Measurements from ENCODE around the gene MPRIP. TPM values are rescaled to one million over a fixed set of nuclear protein-coding genes. Genes with fewer than 3 reads are reported as not detected.

The MPRIP gene
- total RNA-seq, 4 donors from 2014 or later: 65.7 to 168 (median 147) TPM

DNA sequence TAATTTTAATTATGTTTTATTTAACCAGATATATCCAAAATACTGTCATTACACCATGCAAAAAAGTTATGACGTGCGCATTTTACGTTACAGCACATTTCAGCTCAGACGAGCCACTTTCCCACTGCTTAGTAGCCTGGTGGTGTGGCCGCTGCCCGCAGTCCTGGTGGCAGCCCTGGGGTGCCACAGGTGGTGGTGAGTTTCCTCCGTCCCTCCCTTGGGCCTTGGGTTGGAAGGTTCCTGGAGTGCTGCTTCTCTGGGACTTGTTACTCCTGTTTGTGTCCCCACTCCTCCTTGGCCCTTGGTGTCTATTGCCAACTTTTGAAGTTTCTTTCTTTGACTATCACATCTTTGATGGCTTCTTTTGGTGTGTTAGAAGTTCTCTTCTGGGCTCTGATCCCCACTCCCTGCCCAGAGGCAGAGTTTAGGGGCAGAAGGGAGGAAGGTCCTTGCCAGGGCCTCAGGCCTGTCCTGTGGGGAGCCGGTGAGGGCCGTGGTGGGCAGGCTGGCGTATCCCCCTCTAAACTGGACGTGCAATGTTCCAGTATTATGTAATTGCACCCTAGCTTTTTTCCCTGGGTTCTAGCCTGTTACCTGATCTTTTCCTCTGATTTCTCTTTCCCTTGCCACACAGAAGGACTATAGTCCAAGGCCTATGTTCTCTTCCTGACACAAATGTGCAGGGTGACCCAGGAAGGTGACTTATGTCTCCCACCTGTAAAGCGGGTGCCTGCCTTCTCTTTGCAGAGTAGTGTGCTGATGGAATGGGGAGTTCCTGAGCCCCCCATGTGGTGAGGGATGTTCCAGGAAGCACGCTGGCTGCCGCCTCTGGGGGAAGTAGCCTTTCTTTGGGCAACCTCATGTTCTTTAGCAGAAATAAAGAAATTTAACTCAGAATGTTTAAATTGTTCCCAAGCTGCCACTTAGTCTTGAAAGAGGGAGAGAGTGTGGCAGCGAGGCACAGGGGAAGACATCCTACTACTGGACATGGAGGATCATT is 8.4 kb downstream of the MPRIP start:
- no peaks in the 10 kb centered on the region for H3K9me3 ChIP-seq
- no peaks in the 10 kb centered on the region for H3K27me3 ChIP-seq
- no peaks in the 10 kb centered on the region for H3K36me3 ChIP-seq
- no peak overlapping the region for H3K4me3 ChIP-seq
- peaks cover 41 to 100% (median 57%) of the 10 kb centered on the region in 3 donors for H3K4me1 ChIP-seq
- DNase-seq: no peak
- WGBS, 2 donors: 87 to 88% methylated on average over 11 to 13 of the region's 15 CpGs
- intact Hi-C loops (cut with DNase I): no loop called here
- peak overlapping the region in 3 of 4 donors; percentile 75 to 83 (median 78) for H3K27ac ChIP-seq
- TF ChIP-seq POLR2A (IDR thresholded peaks at IDR 0.05): no peak
- TF ChIP-seq, protein P1, sequence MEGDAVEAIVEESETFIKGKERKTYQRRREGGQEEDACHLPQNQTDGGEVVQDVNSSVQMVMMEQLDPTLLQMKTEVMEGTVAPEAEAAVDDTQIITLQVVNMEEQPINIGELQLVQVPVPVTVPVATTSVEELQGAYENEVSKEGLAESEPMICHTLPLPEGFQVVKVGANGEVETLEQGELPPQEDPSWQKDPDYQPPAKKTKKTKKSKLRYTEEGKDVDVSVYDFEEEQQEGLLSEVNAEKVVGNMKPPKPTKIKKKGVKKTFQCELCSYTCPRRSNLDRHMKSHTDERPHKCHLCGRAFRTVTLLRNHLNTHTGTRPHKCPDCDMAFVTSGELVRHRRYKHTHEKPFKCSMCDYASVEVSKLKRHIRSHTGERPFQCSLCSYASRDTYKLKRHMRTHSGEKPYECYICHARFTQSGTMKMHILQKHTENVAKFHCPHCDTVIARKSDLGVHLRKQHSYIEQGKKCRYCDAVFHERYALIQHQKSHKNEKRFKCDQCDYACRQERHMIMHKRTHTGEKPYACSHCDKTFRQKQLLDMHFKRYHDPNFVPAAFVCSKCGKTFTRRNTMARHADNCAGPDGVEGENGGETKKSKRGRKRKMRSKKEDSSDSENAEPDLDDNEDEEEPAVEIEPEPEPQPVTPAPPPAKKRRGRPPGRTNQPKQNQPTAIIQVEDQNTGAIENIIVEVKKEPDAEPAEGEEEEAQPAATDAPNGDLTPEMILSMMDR (IDR thresholded peaks at IDR 0.05): no peak

DNA sequence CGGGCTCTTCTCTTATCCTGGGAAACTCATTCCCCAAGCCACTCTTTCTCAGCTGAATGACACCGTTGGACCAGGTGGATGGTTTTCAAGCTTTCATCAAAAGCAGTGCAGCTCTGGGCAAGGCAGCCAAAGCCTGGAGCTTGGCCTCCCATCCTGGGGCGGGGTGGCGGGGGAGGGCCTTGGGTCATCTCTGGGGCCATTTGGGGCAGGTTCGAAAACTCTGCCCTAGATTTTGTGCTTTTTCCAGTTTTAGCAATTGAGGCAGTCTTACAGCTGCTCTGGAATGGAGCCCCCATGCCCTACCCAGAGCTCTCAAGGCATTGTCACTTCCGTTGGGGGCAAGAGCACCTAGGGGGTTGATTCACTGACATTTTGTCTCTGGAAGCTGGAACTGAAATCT is 9.1 kb downstream of the MPRIP start:
- no peaks in the 10 kb centered on the region for H3K36me3 ChIP-seq
- peak overlapping the region; percentile 65 to 83 (median 76) for H3K27ac ChIP-seq
- no peak for TF ChIP-seq POLR2A (IDR thresholded peaks at IDR 0.05)
- TF ChIP-seq, protein P1 (IDR thresholded peaks at IDR 0.05): no peak
- DNase-seq: no peak
- H3K4me1 ChIP-seq: peaks cover 48 to 100% (median 61%) of the 10 kb centered on the region in 3 donors
- intact Hi-C loops (cut with DNase I): no loop called here
- H3K27me3 ChIP-seq: no peaks in the 10 kb centered on the region
- no peaks in the 10 kb centered on the region for H3K9me3 ChIP-seq
- H3K4me3 ChIP-seq: no peak overlapping the region
- WGBS, 2 donors: 58 to 78% methylated on average over 2 to 4 of the region's 6 CpGs

DNA sequence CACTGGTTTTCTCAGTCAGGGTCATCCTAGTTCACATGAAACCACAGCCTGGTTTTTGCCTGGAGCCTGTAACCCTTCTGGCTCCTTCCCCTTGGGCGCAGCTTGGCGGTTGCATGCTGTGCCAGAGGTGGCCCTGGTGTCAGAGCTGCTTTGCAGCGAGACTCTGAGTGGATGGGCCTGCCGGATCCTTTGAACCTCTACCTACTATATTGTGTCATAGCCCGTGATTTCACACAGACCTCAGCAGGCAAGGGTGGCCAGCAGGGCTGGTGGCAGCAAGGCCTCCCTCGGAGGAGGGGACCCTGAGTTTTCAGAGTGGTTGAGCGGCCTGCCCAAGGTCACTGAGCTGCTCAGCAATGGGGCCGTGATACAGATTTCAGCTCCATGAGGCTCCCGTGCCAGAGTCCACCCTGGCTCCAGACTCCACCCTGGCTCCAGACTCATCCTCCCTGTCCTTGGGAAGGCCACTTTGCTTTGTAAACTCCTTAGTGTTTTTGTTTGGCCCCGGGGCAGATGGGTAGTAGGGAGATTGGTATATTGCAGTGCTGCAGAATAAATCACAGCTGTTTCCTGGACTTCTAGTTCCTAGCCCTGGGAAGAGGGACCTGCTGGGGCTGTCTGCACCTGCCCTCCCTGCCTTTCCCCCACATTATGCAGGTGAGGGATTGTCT is 9.7 kb downstream of the MPRIP start:
- TF ChIP-seq POLR2A (IDR thresholded peaks at IDR 0.05): no peak
- TF ChIP-seq, protein P1 (IDR thresholded peaks at IDR 0.05): no peak
- peaks cover 53 to 100% (median 65%) of the 10 kb centered on the region in 3 donors for H3K4me1 ChIP-seq
- H3K36me3 ChIP-seq: no peaks in the 10 kb centered on the region
- peak overlapping the region; percentile 65 to 83 (median 76) for H3K27ac ChIP-seq
- intact Hi-C loops (cut with DNase I): no loop called here
- H3K4me3 ChIP-seq: no peak overlapping the region
- WGBS, 2 donors: 50% methylated on average over 2 to 5 of the region's 10 CpGs
- no peak for DNase-seq
- H3K27me3 ChIP-seq: no peaks in the 10 kb centered on the region
- H3K9me3 ChIP-seq: no peaks in the 10 kb centered on the region

DNA sequence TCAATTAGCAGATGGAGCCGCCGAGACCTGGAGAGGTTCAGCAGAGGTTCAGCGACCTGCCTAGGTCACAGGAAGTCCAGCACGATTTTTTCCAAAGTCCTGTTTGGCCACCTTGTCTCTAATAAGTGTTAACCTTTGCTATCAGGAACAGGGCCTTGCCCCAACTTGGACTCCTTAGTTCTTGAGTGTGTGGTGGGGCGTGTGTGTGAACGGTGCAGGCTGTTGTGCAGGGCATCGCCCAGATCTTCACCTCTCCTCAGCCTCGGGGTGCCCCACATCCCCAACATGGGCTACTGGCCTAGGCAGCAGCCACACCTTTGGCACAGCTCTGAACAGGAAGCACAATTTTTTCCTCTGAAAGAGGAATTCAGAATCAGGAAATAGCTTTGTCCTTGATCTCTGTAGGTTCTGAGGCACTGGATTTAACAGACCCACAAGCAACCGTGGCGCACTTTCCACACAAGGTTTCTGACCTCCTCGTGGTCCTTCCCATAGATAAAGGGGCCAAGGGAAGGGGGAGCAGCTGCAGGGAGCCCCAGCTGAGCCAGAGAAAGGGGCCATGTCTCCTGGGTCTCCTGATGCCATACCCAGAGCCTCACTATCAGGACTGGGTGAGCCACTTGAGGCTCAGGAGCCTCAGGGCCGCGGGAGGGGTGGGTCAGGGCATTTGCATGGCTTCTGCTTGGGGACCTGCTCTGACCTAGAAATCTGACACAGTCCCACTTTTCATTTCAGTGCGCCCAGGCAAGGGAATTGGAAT is 10.4 kb downstream of the MPRIP start:
- Histone ChIP-seq H3K9me3 (no peaks in the 10 kb centered on the region), H3K4me3 (no peak overlapping the region), H3K4me1 (peaks cover 58 to 100% (median 67%) of the 10 kb centered on the region in 3 donors), H3K27ac (peak overlapping the region; percentile 65 to 83 (median 76)), H3K36me3 (peaks cover 0 to 5% (median 0%) of the 10 kb centered on the region in 3 donors), H3K27me3 (no peaks in the 10 kb centered on the region)
- intact Hi-C loops (cut with DNase I): no loop called here
- no peak for TF ChIP-seq POLR2A (IDR thresholded peaks at IDR 0.05)
- TF ChIP-seq, protein P1 (IDR thresholded peaks at IDR 0.05): no peak
- DNase-seq: no peak
- 39 to 54% methylated on average over 7 to 9 of the region's 14 CpGs for WGBS, 2 donors

Measured in esophagus squamous epithelium (tissue), 5 donors.